Measurements from ENCODE around the gene PANK1. TPM values are rescaled to one million over a fixed set of nuclear protein-coding genes. Genes with fewer than 3 reads are reported as not detected.

PANK1 gene
- 10 to 100 TPM in 1 of 2 donors, 1 to 10 TPM in 1; 4.5 to 10.5 TPM for total RNA-seq

GRCh38 chr10:89644967-89645741 lies at the start of gene PANK1:
PANK1 (minus strand) TSS chr10:89645242; CDS start chr10:89644891, 351 bp downstream.
- DNase-seq (ENCODE audit: low spot score), result peak; percentile 84
- H3K4me1 Mint-ChIP-seq (ENCODE audit: low read depth in 2 of 2), result peaks cover 7 to 9% of the 10 kb centered on the region in 2 donors
- H3K27ac Mint-ChIP-seq, result peak within 1 kb of the TSS; percentile 42 to 63
- peaks cover 24 to 27% of the 10 kb centered on the region in 2 donors for H3K27me3 Mint-ChIP-seq
- no peaks in the 10 kb centered on the region for H3K9me3 Mint-ChIP-seq
- ATAC-seq, result peak; percentile 71 to 79
- H3K4me3 Mint-ChIP-seq, result peak within 1 kb of the TSS; percentile 98
- H3K36me3 Mint-ChIP-seq, result no peaks in the 10 kb centered on the region

- H3K36me3 Mint-ChIP-seq, result no peaks in the 10 kb centered on the region
- no peaks in the 10 kb centered on the region for H3K27me3 Mint-ChIP-seq
- H3K4me3 Mint-ChIP-seq, result no peak overlapping the region
- no peak overlapping the region for H3K27ac Mint-ChIP-seq
- no peaks in the 10 kb centered on the region for H3K9me3 Mint-ChIP-seq
- no peak for DNase-seq (ENCODE audit: low spot score)
- ATAC-seq, result no peak
- no peaks in the 10 kb centered on the region for H3K4me1 Mint-ChIP-seq (ENCODE audit: low read depth in 2 of 2)
These were observed 48.1 kb upstream of the PANK1 start for GRCh38 chr10:89693176-89693575.

GRCh38 chr10:89692416-89692815 lies 47.4 kb upstream of the PANK1 start:
- no peaks in the 10 kb centered on the region for H3K36me3 Mint-ChIP-seq
- no peaks in the 10 kb centered on the region for H3K4me1 Mint-ChIP-seq (ENCODE audit: low read depth in 2 of 2)
- DNase-seq (ENCODE audit: low spot score), result no peak
- no peaks in the 10 kb centered on the region for H3K9me3 Mint-ChIP-seq
- H3K27me3 Mint-ChIP-seq, result no peaks in the 10 kb centered on the region
- H3K4me3 Mint-ChIP-seq, result no peak overlapping the region
- H3K27ac Mint-ChIP-seq, result no peak overlapping the region
- ATAC-seq, result no peak

GRCh38 chr10:89690027-89690426 lies 45.0 kb upstream of the PANK1 start:
- H3K4me1 Mint-ChIP-seq (ENCODE audit: low read depth in 2 of 2), result peaks cover 0 to 2% of the 10 kb centered on the region in 2 donors
- H3K27ac Mint-ChIP-seq, result no peak overlapping the region
- no peak for ATAC-seq
- peaks cover 7 to 8% of the 10 kb centered on the region in 2 donors for H3K27me3 Mint-ChIP-seq
- no peaks in the 10 kb centered on the region for H3K9me3 Mint-ChIP-seq
- DNase-seq (ENCODE audit: low spot score), result no peak
- H3K36me3 Mint-ChIP-seq, result no peaks in the 10 kb centered on the region
- H3K4me3 Mint-ChIP-seq, result no peak overlapping the region

- DNase-seq (ENCODE audit: low spot score) (no peak), ATAC-seq (no peak)
- Mint-ChIP-seq H3K9me3 (no peaks in the 10 kb centered on the region), H3K27ac (no peak overlapping the region), H3K36me3 (no peaks in the 10 kb centered on the region), H3K4me3 (no peak overlapping the region), H3K4me1 (ENCODE audit: low read depth in 2 of 2) (peaks cover 0 to 2% of the 10 kb centered on the region in 2 donors), H3K27me3 (peaks cover 18 to 27% of the 10 kb centered on the region in 2 donors)
These were observed 40.9 kb upstream of the PANK1 start for GRCh38 chr10:89685936-89686335.

- ATAC-seq (no peak), DNase-seq (ENCODE audit: low spot score) (no peak)
- Mint-ChIP-seq H3K36me3 (no peaks in the 10 kb centered on the region), H3K27ac (no peak overlapping the region), H3K4me1 (ENCODE audit: low read depth in 2 of 2) (peaks cover 0 to 2% of the 10 kb centered on the region in 2 donors), H3K27me3 (peaks cover 23 to 35% of the 10 kb centered on the region in 2 donors), H3K9me3 (no peaks in the 10 kb centered on the region), H3K4me3 (no peak overlapping the region)
These were observed 39.6 kb upstream of the PANK1 start for GRCh38 chr10:89684604-89685003.

GRCh38 chr10:89683883-89684282 lies 38.8 kb upstream of the PANK1 start:
- Mint-ChIP-seq H3K9me3 (no peaks in the 10 kb centered on the region), H3K36me3 (no peaks in the 10 kb centered on the region), H3K27ac (no peak overlapping the region), H3K27me3 (peaks cover 23 to 35% of the 10 kb centered on the region in 2 donors), H3K4me1 (ENCODE audit: low read depth in 2 of 2) (peaks cover 0 to 2% of the 10 kb centered on the region in 2 donors), H3K4me3 (no peak overlapping the region)
- ATAC-seq (no peak), DNase-seq (ENCODE audit: low spot score) (no peak)

- no peaks in the 10 kb centered on the region for H3K9me3 Mint-ChIP-seq
- H3K4me3 Mint-ChIP-seq, result no peak overlapping the region
- ATAC-seq (no peak), DNase-seq (ENCODE audit: low spot score) (no peak)
- H3K27ac Mint-ChIP-seq, result no peak overlapping the region
- peaks cover 16 to 32% of the 10 kb centered on the region in 2 donors for H3K27me3 Mint-ChIP-seq
- H3K4me1 Mint-ChIP-seq (ENCODE audit: low read depth in 2 of 2), result no peaks in the 10 kb centered on the region
- no peaks in the 10 kb centered on the region for H3K36me3 Mint-ChIP-seq
These were observed 34.9 kb upstream of the PANK1 start for GRCh38 chr10:89679986-89680385.

- Mint-ChIP-seq H3K9me3 (no peaks in the 10 kb centered on the region), H3K27ac (no peak overlapping the region), H3K36me3 (no peaks in the 10 kb centered on the region), H3K4me1 (ENCODE audit: low read depth in 2 of 2) (no peaks in the 10 kb centered on the region), H3K4me3 (no peak overlapping the region), H3K27me3 (peaks cover 4 to 15% of the 10 kb centered on the region in 2 donors)
- ATAC-seq (no peak), DNase-seq (ENCODE audit: low spot score) (no peak)
These were observed 32.3 kb upstream of the PANK1 start for GRCh38 chr10:89677341-89677740.

GRCh38 chr10:89670926-89671325 lies 25.9 kb upstream of the PANK1 start:
- ATAC-seq, result no peak
- Mint-ChIP-seq H3K27ac (no peak overlapping the region), H3K9me3 (no peaks in the 10 kb centered on the region), H3K36me3 (no peaks in the 10 kb centered on the region), H3K27me3 (peaks cover 6 to 39% of the 10 kb centered on the region in 2 donors), H3K4me3 (no peak overlapping the region), H3K4me1 (ENCODE audit: low read depth in 2 of 2) (no peaks in the 10 kb centered on the region)
- DNase-seq (ENCODE audit: low spot score), result no peak

- DNase-seq (ENCODE audit: low spot score) (no peak), ATAC-seq (no peak)
- Mint-ChIP-seq H3K27ac (no peak overlapping the region), H3K27me3 (peaks cover 6 to 37% of the 10 kb centered on the region in 2 donors), H3K4me3 (no peak overlapping the region), H3K4me1 (ENCODE audit: low read depth in 2 of 2) (no peaks in the 10 kb centered on the region), H3K9me3 (no peaks in the 10 kb centered on the region), H3K36me3 (no peaks in the 10 kb centered on the region)
These were observed 24.9 kb upstream of the PANK1 start for GRCh38 chr10:89669985-89670384.

- H3K27ac Mint-ChIP-seq, result no peak overlapping the region
- H3K4me1 Mint-ChIP-seq (ENCODE audit: low read depth in 2 of 2), result no peaks in the 10 kb centered on the region
- no peaks in the 10 kb centered on the region for H3K36me3 Mint-ChIP-seq
These were observed 23.5 kb upstream of the PANK1 start for GRCh38 chr10:89668386-89669071.

GRCh38 chr10:89666138-89666537 lies 21.1 kb upstream of the PANK1 start:
- no peak for DNase-seq (ENCODE audit: low spot score)
- peak in 1 of 2 donors; percentile 36 for ATAC-seq
- no peak overlapping the region for H3K27ac Mint-ChIP-seq
- no peaks in the 10 kb centered on the region for H3K9me3 Mint-ChIP-seq
- H3K4me3 Mint-ChIP-seq, result no peak overlapping the region
- no peaks in the 10 kb centered on the region for H3K4me1 Mint-ChIP-seq (ENCODE audit: low read depth in 2 of 2)
- H3K27me3 Mint-ChIP-seq, result peaks cover 14 to 34% of the 10 kb centered on the region in 2 donors
- H3K36me3 Mint-ChIP-seq, result no peaks in the 10 kb centered on the region

More at GRCh38 chr10:89668386-89669071, 23.5 kb upstream of the PANK1 start:
- peaks cover 6 to 34% of the 10 kb centered on the region in 2 donors for H3K27me3 Mint-ChIP-seq
- peak in 1 of 2 donors; percentile 28 for ATAC-seq
- DNase-seq (ENCODE audit: low spot score), result no peak
- H3K9me3 Mint-ChIP-seq, result no peaks in the 10 kb centered on the region
- no peak overlapping the region for H3K4me3 Mint-ChIP-seq

GRCh38 chr10:89665302-89665701 lies 20.3 kb upstream of the PANK1 start:
- Mint-ChIP-seq H3K9me3 (no peaks in the 10 kb centered on the region), H3K27me3 (peaks cover 14 to 26% of the 10 kb centered on the region in 2 donors), H3K4me3 (no peak overlapping the region), H3K27ac (no peak overlapping the region), H3K36me3 (no peaks in the 10 kb centered on the region), H3K4me1 (ENCODE audit: low read depth in 2 of 2) (no peaks in the 10 kb centered on the region)
- DNase-seq (ENCODE audit: low spot score), result no peak
- ATAC-seq, result no peak
